ENCODE measurements around the gene MBD1. TPM values are rescaled to one million over a fixed set of nuclear protein-coding genes. Genes with fewer than 3 reads are reported as not detected.

Gene MBD1
- total RNA-seq, 4 donors from 2014 or later: 71.1 to 91.0 (median 82.2) TPM

DNA sequence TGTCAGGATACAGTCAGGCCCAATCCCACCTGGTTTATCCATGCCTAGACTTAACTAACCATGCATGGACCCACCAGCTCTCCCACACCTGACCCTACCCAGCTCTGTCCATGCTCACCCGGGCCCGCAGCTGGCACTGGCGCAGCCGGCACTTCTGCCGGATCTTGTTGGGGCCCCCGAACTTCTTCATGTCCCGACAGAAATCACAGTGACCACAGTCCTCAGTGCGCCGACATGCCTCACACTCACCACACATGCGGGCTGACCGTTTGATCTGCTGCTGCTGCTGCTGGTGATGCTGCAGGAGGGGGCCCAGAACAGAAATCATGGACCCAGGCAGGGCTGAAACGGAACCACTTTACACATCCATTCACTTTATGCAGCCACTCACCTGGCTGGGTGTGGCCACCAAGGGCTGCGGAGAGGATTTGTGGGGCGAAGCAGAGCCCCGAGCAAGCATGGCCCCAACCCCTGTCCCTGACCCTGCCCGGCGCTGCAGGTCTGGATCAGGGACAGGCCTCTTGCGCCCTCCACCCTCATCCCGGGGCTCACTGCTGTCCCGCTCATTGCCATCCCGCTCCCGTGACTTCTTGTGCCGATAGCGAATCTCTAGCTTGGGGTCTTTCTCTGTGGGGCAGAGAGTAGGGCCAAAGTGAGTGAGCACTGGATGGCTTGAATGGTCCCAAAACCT, 4.5 kb upstream of the MBD1 start:
- ATAC-seq: no peak
- no peaks in the 10 kb centered on the region for H3K9me3 ChIP-seq
- H3K27me3 ChIP-seq: no peaks in the 10 kb centered on the region
- no peak overlapping the region for H3K4me3 ChIP-seq
- WGBS, 2 donors (ENCODE audit: low coverage in 1 of 2): 79 to 97% methylated on average over 3 to 5 of the region's 24 CpGs
- TF ChIP-seq, protein P1, sequence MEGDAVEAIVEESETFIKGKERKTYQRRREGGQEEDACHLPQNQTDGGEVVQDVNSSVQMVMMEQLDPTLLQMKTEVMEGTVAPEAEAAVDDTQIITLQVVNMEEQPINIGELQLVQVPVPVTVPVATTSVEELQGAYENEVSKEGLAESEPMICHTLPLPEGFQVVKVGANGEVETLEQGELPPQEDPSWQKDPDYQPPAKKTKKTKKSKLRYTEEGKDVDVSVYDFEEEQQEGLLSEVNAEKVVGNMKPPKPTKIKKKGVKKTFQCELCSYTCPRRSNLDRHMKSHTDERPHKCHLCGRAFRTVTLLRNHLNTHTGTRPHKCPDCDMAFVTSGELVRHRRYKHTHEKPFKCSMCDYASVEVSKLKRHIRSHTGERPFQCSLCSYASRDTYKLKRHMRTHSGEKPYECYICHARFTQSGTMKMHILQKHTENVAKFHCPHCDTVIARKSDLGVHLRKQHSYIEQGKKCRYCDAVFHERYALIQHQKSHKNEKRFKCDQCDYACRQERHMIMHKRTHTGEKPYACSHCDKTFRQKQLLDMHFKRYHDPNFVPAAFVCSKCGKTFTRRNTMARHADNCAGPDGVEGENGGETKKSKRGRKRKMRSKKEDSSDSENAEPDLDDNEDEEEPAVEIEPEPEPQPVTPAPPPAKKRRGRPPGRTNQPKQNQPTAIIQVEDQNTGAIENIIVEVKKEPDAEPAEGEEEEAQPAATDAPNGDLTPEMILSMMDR (IDR thresholded peaks at IDR 0.05): no peak
- TF ChIP-seq POLR2A (IDR thresholded peaks at IDR 0.05): no peak
- no peak for TF ChIP-seq POLR2AphosphoS5 (IDR thresholded peaks at IDR 0.05)
- no peak for TF ChIP-seq EP300 (IDR thresholded peaks at IDR 0.05)
- H3K27ac ChIP-seq: peak overlapping the region in 3 of 4 donors; percentile 88 to 96 (median 91)
- H3K4me1 ChIP-seq: peaks cover 0 to 32% (median 4%) of the 10 kb centered on the region in 3 donors
- peaks cover 0 to 39% of the 10 kb centered on the region in 2 donors for H3K36me3 ChIP-seq

DNA sequence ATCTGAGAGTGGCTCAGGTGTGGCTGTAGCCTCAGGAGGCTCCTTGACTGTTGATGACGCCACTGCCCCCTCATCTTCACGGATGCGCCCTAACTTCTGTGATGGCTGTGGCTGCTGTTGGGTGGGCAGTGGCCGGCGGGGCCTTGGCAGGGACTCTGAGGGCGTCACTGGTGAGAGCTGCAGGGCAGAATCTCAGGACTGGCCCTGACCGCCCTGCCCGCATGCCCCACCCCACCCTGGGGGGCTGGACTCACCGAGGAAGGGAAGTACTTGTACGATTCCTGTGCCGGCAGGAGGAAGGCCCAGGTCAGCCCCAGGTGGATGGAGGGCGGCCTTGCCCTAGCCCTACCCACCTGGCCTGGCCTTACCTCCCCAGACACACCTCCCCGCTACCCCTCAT, 3.7 kb upstream of the MBD1 start:
- WGBS, 2 donors (ENCODE audit: low coverage in 1 of 2): 100% methylated on average over 1 of the region's 13 CpGs; no CpG with 5 or more reads in 1 of the 2 donors
- peaks cover 0 to 39% of the 10 kb centered on the region in 2 donors for H3K36me3 ChIP-seq
- TF ChIP-seq EP300 (IDR thresholded peaks at IDR 0.05) (no peak), POLR2A (IDR thresholded peaks at IDR 0.05) (no peak)
- TF ChIP-seq, protein P1 (IDR thresholded peaks at IDR 0.05): no peak
- no peak for ATAC-seq
- H3K4me1 ChIP-seq: peaks cover 0 to 39% (median 10%) of the 10 kb centered on the region in 3 donors
- no peaks in the 10 kb centered on the region for H3K27me3 ChIP-seq
- H3K9me3 ChIP-seq: no peaks in the 10 kb centered on the region
- H3K27ac ChIP-seq: no peak overlapping the region
- no peak overlapping the region for H3K4me3 ChIP-seq

DNA sequence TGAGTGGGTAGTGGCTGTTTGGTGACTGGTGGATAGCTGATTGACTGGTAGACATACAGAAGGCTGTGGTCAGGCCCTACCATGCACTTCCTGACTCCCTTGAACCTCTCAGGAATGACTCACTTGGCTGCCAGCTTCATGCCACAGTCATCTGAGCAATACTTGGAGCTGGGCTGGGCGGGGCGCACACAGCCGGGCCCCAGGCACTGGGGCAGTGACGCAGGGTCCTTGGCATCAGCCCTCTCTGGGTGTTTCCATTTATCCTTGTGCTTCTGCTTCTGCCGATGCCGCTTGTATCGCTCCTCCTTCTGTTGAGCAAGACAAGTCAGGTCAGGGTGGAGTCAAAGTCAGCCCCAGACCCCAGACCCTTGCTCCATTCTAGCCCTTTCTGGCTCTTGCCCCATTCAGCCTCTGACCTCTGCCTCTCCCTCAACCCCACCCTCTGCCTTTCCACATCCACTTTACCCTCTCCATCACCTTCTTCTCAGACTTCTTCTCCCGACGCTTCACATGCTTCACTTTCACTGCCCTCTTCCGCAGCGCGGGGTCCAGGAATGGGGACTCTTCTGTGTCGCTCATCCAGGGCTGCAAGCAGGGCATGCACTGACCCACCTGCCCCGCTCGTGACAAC, 3.0 kb upstream of the MBD1 start:
- ATAC-seq: no peak
- TF ChIP-seq POLR2A (IDR thresholded peaks at IDR 0.05) (no peak), POLR2AphosphoS5 (IDR thresholded peaks at IDR 0.05) (no peak), EP300 (IDR thresholded peaks at IDR 0.05) (no peak)
- TF ChIP-seq, protein P1 (IDR thresholded peaks at IDR 0.05): no peak
- Histone ChIP-seq H3K4me1 (peaks cover 0 to 46% (median 15%) of the 10 kb centered on the region in 3 donors), H3K27ac (no peak overlapping the region), H3K4me3 (no peak overlapping the region), H3K27me3 (no peaks in the 10 kb centered on the region), H3K36me3 (peaks cover 0 to 46% of the 10 kb centered on the region in 2 donors), H3K9me3 (no peaks in the 10 kb centered on the region)
- WGBS, 2 donors (ENCODE audit: low coverage in 1 of 2): 97% methylated on average over 11 of the region's 15 CpGs; no CpG with 5 or more reads in 1 of the 2 donors

DNA sequence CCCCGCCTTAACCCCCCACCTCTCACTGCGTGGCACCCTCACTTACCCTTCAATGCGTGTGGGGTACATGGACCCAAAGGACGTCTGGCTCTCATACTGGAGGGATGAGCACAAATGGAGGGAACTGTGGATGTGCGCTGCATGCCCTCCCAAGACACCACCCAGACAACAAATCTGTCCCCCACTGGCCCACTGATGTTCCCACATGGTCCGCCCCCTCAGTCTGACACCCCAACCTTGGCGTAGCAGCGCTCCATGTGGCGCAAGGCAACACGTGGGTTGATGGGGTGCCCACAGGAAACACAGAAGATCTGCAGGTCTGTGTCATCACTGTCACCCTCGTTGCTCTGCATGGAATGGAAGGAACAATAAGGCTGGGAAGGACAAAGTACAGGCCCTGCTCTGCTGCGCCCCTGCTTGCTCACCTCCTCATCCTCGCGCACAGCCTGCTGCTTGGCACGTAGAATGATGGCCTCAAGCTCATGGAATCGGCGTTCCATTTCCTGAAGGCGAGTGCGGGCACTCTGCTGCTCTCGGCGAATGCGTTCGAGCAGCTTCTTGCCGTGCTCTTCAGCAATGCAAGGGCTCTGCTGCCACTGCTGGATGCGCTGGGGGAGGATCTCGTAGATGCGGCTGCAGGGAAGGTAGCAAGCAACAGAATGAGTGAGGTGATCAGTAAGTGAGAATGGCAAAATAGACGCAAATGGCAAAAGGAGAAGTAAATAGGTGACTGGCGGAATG, 2.3 kb upstream of the MBD1 start:
- H3K27me3 ChIP-seq: no peaks in the 10 kb centered on the region
- H3K4me3 ChIP-seq: no peak overlapping the region
- TF ChIP-seq POLR2AphosphoS5 (IDR thresholded peaks at IDR 0.05) (no peak), EP300 (IDR thresholded peaks at IDR 0.05) (no peak), POLR2A (IDR thresholded peaks at IDR 0.05) (no peak)
- TF ChIP-seq, protein P1 (IDR thresholded peaks at IDR 0.05): no peak
- H3K9me3 ChIP-seq: no peaks in the 10 kb centered on the region
- ATAC-seq: no peak
- H3K27ac ChIP-seq: no peak overlapping the region
- peaks cover 0 to 51% (median 21%) of the 10 kb centered on the region in 3 donors for H3K4me1 ChIP-seq
- 76 to 96% methylated on average over 4 to 7 of the region's 29 CpGs for WGBS, 2 donors (ENCODE audit: low coverage in 1 of 2)
- H3K36me3 ChIP-seq: peaks cover 0 to 53% of the 10 kb centered on the region in 2 donors
